ENCODE data around the gene KCNQ2.

- TF ChIP-seq CTCF (IDR thresholded peaks at IDR 0.05) (peak; percentile 59 to 88 (median 73)), POLR2A (IDR thresholded peaks at IDR 0.05) (no peak)
These were observed 90.5 kb downstream of the KCNQ2 start for GRCh38 chr20:63381781-63382431.
